Mesothelial cell of epicardium (in vitro differentiated cells): ENCODE measurements around the gene CCDC110. TPM values are rescaled to one million over a fixed set of nuclear protein-coding genes. Genes with fewer than 3 reads are reported as not detected.
A peak's percentile ranks its signal among the peaks of the same experiment; 100 is the strongest.

ENCODE experiments used
- DNase-seq, 2 experiments: peaks; one replicate each; pipeline ENCODE4 v3.0.0; 2021; ENCODE audit warnings: low spot score in 2 of 2; ENCODE audit not compliant: unreplicated experiment in 2 of 2
- H3K27ac Mint-ChIP-seq: 2 replicates; pipeline ENCODE4 v1.8.0; 2021; ENCODE audit warnings: mixed read lengths
- H3K27me3 Mint-ChIP-seq: 2 replicates; pipeline ENCODE4 v1.8.0; 2021; ENCODE audit warnings: low read depth, mixed read lengths
- H3K36me3 Mint-ChIP-seq: 2 replicates; pipeline ENCODE4 v1.8.0; 2021; ENCODE audit warnings: mixed read lengths
- H3K4me1 Mint-ChIP-seq: 2 replicates; pipeline ENCODE4 v1.8.0; 2021; ENCODE audit warnings: mixed read lengths
- H3K4me3 Mint-ChIP-seq: 2 replicates; pipeline ENCODE4 v1.8.0; 2021; ENCODE audit warnings: mild to moderate bottlenecking, moderate library complexity, mixed read lengths
- H3K9me3 Mint-ChIP-seq: 2 replicates; pipeline ENCODE4 v1.8.0; 2021; ENCODE audit warnings: mixed read lengths
- CTCF ChIP-seq: fragments of 200-600 bp; sonication (generic); IDR thresholded peaks from one replicate; pipeline ENCODE4 v1.5.0; 2021; ENCODE audit warnings: antibody characterized with exemption; ENCODE audit not compliant: unreplicated experiment
- total RNA-seq: library from RNA; stranded (reverse); gene quantifications from 3 replicates; pipeline ENCODE4 v1.2.1, GENCODE V29; 2021

The CCDC110 gene
- total RNA-seq, 1 donor from 2014 or later = 2.0 TPM

DNA sequence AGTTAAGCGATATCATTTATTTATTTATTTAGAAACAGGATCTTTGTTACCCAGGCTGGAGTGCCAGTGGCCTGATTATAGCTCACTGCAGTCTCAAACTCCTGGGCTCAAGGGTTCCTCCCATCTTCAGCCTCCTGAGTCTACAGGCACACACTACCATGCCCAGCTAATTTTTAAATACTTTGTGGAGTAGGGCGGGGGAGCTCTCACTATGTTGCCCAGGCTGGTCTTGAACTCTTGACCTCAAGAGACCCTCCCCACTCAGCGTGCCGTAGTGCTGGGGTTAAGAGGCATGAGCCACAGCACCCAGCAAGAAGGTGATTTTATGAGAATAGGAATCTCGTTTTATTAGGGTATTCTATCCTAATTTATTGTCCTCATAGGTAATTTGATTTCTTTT lies 41.9 kb downstream of the CCDC110 start:
- Mint-ChIP-seq H3K9me3 (no peaks in the 10 kb centered on the region), H3K27ac (no peak overlapping the region), H3K36me3 (no peaks in the 10 kb centered on the region), H3K27me3 (no peaks in the 10 kb centered on the region), H3K4me1 (peaks cover 6% of the 10 kb centered on the region), H3K4me3 (no peak overlapping the region)
- DNase-seq = no peak
- no peak for TF ChIP-seq CTCF

- no peaks in the 10 kb centered on the region for H3K36me3 Mint-ChIP-seq
- H3K27me3 Mint-ChIP-seq = no peaks in the 10 kb centered on the region
- H3K4me3 Mint-ChIP-seq = peak overlapping the region; percentile 85
- peaks cover 20% of the 10 kb centered on the region for H3K4me1 Mint-ChIP-seq
- H3K9me3 Mint-ChIP-seq = no peaks in the 10 kb centered on the region
- DNase-seq = no peak
- no peak for TF ChIP-seq CTCF
- H3K27ac Mint-ChIP-seq = no peak overlapping the region
Observed at GRCh38 chr4:185426960-185427688, 44.4 kb downstream of the CCDC110 start.

- no peaks in the 10 kb centered on the region for H3K27me3 Mint-ChIP-seq
- H3K27ac Mint-ChIP-seq = peak within 1 kb of the TSS; percentile 100
- peaks cover 1% of the 10 kb centered on the region for H3K36me3 Mint-ChIP-seq
- H3K9me3 Mint-ChIP-seq = no peaks in the 10 kb centered on the region
- peak; percentile 83 to 94 for DNase-seq
- H3K4me1 Mint-ChIP-seq = peaks cover 25% of the 10 kb centered on the region
- H3K4me3 Mint-ChIP-seq = peak within 1 kb of the TSS; percentile 85
- TF ChIP-seq CTCF = no peak
Observed at GRCh38 chr4:185425647-185426352, 45.7 kb downstream of the CCDC110 start, which contains the start of gene UFSP2. UFSP2 (minus strand) TSS chr4:185425964; CDS start chr4:185425868, 96 bp downstream.

- no peaks in the 10 kb centered on the region for H3K27me3 Mint-ChIP-seq
Observed at GRCh38 chr4:185424905-185425646, 46.5 kb downstream of the CCDC110 start.

More at GRCh38 chr4:185424905-185425646, 46.5 kb downstream of the CCDC110 start:
- Mint-ChIP-seq H3K4me3 (peak overlapping the region; percentile 85), H3K27ac (peak overlapping the region; percentile 100), H3K4me1 (peaks cover 25% of the 10 kb centered on the region), H3K36me3 (peaks cover 1% of the 10 kb centered on the region), H3K9me3 (no peaks in the 10 kb centered on the region)
- no peak for DNase-seq
- TF ChIP-seq CTCF = no peak
